ENCODE measurements around the gene TMEM120A. TPM values are rescaled to one million over a fixed set of nuclear protein-coding genes. Genes with fewer than 3 reads are reported as not detected.

TMEM120A gene
- total RNA-seq, 1 experiment from 2014 or later: 71.0 TPM

GRCh38 chr7:75950111-75950681, 44.2 kb downstream of the TMEM120A start:
- Histone ChIP-seq H3K4me1 (ENCODE audit: control insufficient read depth, insufficient read depth, low read length) (no peaks in the 10 kb centered on the region; the same call in 1 of the 2 replicates), H3K27me3 (ENCODE audit: control insufficient read depth, insufficient read depth, low read length) (no peaks in the 10 kb centered on the region), H3K27ac (ENCODE audit: low read length) (no peak overlapping the region), H3K4me3 (ENCODE audit: low read depth in 2 of 2, low read length in 2 of 2) (no peak overlapping the region), H3K9me3 (ENCODE audit: control insufficient read depth, insufficient read depth, low read depth, low read length) (no peaks in the 10 kb centered on the region), H3K36me3 (ENCODE audit: control insufficient read depth, insufficient read depth, low read length) (no peaks in the 10 kb centered on the region)
- no peak for DNase-seq (ENCODE audit: low read depth, low spot score)
- BruUV-seq (replicated peaks): no TSS peak
- intact Hi-C loops (cut with micrococcal nuclease; ENCODE audit: unreplicated experiment) (no loop called here), in situ Hi-C loops (cut with HindIII; ENCODE audit: low pct_unique_long_range_greater_than_20kb, low sequenced_read_pairs) (no loop called here)
- TF ChIP-seq TCF7L2 (IDR thresholded peaks at IDR 0.05; ENCODE audit: low read depth, low read length): no peak
- TF ChIP-seq SIN3A (IDR thresholded peaks at IDR 0.05; ENCODE audit: borderline replicate concordance, insufficient read depth, low read depth, low read length): no peak
- no peak for TF ChIP-seq REST (IDR thresholded peaks at IDR 0.05; ENCODE audit: insufficient read depth in 1 of 2, low read depth in 2 of 2, low read length in 1 of 2)
- TF ChIP-seq, protein P1, sequence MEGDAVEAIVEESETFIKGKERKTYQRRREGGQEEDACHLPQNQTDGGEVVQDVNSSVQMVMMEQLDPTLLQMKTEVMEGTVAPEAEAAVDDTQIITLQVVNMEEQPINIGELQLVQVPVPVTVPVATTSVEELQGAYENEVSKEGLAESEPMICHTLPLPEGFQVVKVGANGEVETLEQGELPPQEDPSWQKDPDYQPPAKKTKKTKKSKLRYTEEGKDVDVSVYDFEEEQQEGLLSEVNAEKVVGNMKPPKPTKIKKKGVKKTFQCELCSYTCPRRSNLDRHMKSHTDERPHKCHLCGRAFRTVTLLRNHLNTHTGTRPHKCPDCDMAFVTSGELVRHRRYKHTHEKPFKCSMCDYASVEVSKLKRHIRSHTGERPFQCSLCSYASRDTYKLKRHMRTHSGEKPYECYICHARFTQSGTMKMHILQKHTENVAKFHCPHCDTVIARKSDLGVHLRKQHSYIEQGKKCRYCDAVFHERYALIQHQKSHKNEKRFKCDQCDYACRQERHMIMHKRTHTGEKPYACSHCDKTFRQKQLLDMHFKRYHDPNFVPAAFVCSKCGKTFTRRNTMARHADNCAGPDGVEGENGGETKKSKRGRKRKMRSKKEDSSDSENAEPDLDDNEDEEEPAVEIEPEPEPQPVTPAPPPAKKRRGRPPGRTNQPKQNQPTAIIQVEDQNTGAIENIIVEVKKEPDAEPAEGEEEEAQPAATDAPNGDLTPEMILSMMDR (IDR thresholded peaks at IDR 0.05): no peak
- no peak for TF ChIP-seq POLR2AphosphoS5 (IDR thresholded peaks at IDR 0.05; ENCODE audit: low read depth, low read length)
- ChIA-PET POLR2A (interaction anchor here (0.6 to 0.7 kb wide), 2 partner anchors 11 to 97 kb away, joined by 3 read pairs; no protein-coding TSS in a partner anchor), CTCF (interaction anchor here (0.5 kb wide), 1 partner anchor 221 kb away, joined by 4 read pairs; no protein-coding TSS in a partner anchor)
- ATAC-seq: no peak

GRCh38 chr7:75948179-75948578, 46.2 kb downstream of the TMEM120A start:
- ChIA-PET CTCF (interaction anchor here (0.6 kb wide), 1 partner anchor 37 kb away, joined by 3 read pairs; no protein-coding TSS in a partner anchor), POLR2A (no interaction called here)
- TF ChIP-seq POLR2AphosphoS5 (IDR thresholded peaks at IDR 0.05; ENCODE audit: low read depth, low read length): no peak
- TF ChIP-seq REST (IDR thresholded peaks at IDR 0.05; ENCODE audit: insufficient read depth in 1 of 2, low read depth in 2 of 2, low read length in 1 of 2): no peak
- no peak for TF ChIP-seq SIN3A (IDR thresholded peaks at IDR 0.05; ENCODE audit: borderline replicate concordance, insufficient read depth, low read depth, low read length)
- TF ChIP-seq, protein P1 (IDR thresholded peaks at IDR 0.05): no peak
- no peak for TF ChIP-seq TCF7L2 (IDR thresholded peaks at IDR 0.05; ENCODE audit: low read depth, low read length)
- Histone ChIP-seq H3K4me3 (ENCODE audit: low read depth in 2 of 2, low read length in 2 of 2) (no peak overlapping the region), H3K4me1 (ENCODE audit: control insufficient read depth, insufficient read depth, low read length) (no peaks in the 10 kb centered on the region), H3K27ac (ENCODE audit: low read length) (no peak overlapping the region), H3K9me3 (ENCODE audit: control insufficient read depth, insufficient read depth, low read depth, low read length) (no peaks in the 10 kb centered on the region), H3K36me3 (ENCODE audit: control insufficient read depth, insufficient read depth, low read length) (no peaks in the 10 kb centered on the region), H3K27me3 (ENCODE audit: control insufficient read depth, insufficient read depth, low read length) (no peaks in the 10 kb centered on the region)
- intact Hi-C loops (cut with micrococcal nuclease; ENCODE audit: unreplicated experiment) (no loop called here), in situ Hi-C loops (cut with HindIII; ENCODE audit: low pct_unique_long_range_greater_than_20kb, low sequenced_read_pairs) (no loop called here)
- no peak for DNase-seq (ENCODE audit: low read depth, low spot score)
- BruUV-seq (replicated peaks): no TSS peak
- ATAC-seq: no peak

All from Panc1 (cell line).